Heart right ventricle (tissue), 16 donors: ENCODE measurements around the gene GNB1L. TPM values are rescaled to one million over a fixed set of nuclear protein-coding genes. Genes with fewer than 3 reads are reported as not detected.

Experiments used
- ATAC-seq, 8 donors: fragments of 200-7000 bp; cut with Tn5 transposase; one replicate each; pipeline ENCODE4 v1.9.1; 2020; ENCODE audit warnings: mild to moderate bottlenecking in 8 of 8, moderate library complexity in 8 of 8, moderate number of reproducible peaks in 1 of 8
- DNase-seq, 2 donors: peaks; one replicate each; pipeline ENCODE4 v3.0.0-alpha.2; 2020
- H3K27ac ChIP-seq, 10 donors: fragments of 200-600 bp; sonication (generic) in 2 of 10; one replicate each; pipeline versions ENCODE4 v1.5.0 to v1.8.0; 2020 to 2022; ENCODE audit warnings: mild to moderate bottlenecking in 3 of 10
- H3K27me3 ChIP-seq, 7 donors: fragments of 200-600 bp; one replicate each; pipeline ENCODE4 v1.8.0; 2021 to 2022; ENCODE audit warnings: mild to moderate bottlenecking in 2 of 7
- H3K36me3 ChIP-seq, 9 donors: fragments of 200-600 bp; sonication (generic) in 1 of 9; one replicate each; pipeline versions ENCODE4 v1.5.0 to v1.8.0; 2020 to 2022; ENCODE audit warnings: mild to moderate bottlenecking in 2 of 9
- H3K4me1 ChIP-seq, 9 donors: fragments of 200-600 bp; sonication (generic) in 1 of 9; one replicate each; pipeline versions ENCODE4 v1.5.0 to v1.8.0; 2020 to 2022; ENCODE audit warnings: mild to moderate bottlenecking in 4 of 9
- H3K4me3 ChIP-seq, 10 donors: fragments of 200-600 bp; sonication (generic) in 2 of 10; one replicate each; pipeline versions ENCODE4 v1.5.0 to v1.8.0; 2020 to 2022; ENCODE audit warnings: mild to moderate bottlenecking in 7 of 10, moderate library complexity in 2 of 10
- H3K9me3 ChIP-seq, 11 donors: fragments of 200-600 bp in 10 of 11; sonication (generic) in 2 of 11; one replicate each; pipeline versions ENCODE4 v1.5.0 to v1.8.0; 2013 to 2022; ENCODE audit warnings: mild to moderate bottlenecking in 2 of 11, control low read depth in 1 of 11, moderate library complexity in 1 of 11
- CTCF ChIP-seq, 9 donors: fragments of 200-600 bp; sonication (generic) in 2 of 9; IDR thresholded peaks; one replicate each; pipeline versions ENCODE4 v1.5.0 to v1.8.0; 2021 to 2022; ENCODE audit warnings: antibody characterized with exemption in 9 of 9, mild to moderate bottlenecking in 5 of 9, moderate library complexity in 1 of 9
- WGBS, 2 donors: extraction: QIAGEN DNeasy Blood & Tissue Kit; methylation state at CpG; one replicate each; pipeline ENCODE4 v1.1.7; 2013; ENCODE audit warnings: inconsistent platforms in 1 of 2; 5-methylcytosine and 5-hydroxymethylcytosine counted together
- intact Hi-C, 10 donors: fragments of 100-400 bp; cut with DNase I; formaldehyde crosslinking; loops; one replicate each; pipeline versions ENCODE4 v1.11.1 to v1.14.2; 2022
- polyA plus RNA-seq, 2 donors: library from polyadenylated mRNA; stranded (reverse); fragments of 200-250 nt; gene quantifications; one replicate each; pipeline ENCODE4 v1.2.3, GENCODE V29; 2013
- total RNA-seq, 10 donors: library from RNA; stranded (reverse); fragmentation: NEBNext Ultra II Directional in 3 of 10; extraction: Animal tissue kit (Norgen Biotek cat#: 25700) in 3 of 10; gene quantifications; one replicate each; pipeline versions ENCODE4 v1.2.1 to v1.2.4, GENCODE V29; 2021 to 2023
- donor health status: Arrhythmogenic right ventricular cardiomyopathy.
- donor health status: ischemic (EF 13 %, LVEDD 7.1; RV severe dilation, severe dysfunction).
- donor health status: healthy with polysubstance abuse.
- donor health status: DM: no; HTN: yes; CAD: no.
- donor health status: DM: no; HTN: no; CAD: no.
- donor health status: ischemic (EF 25% LVEDD 6.9; RV normal size, moderate dysfunction).
- donor health status: ischemic (EF 25% LVEDD 5.7; RV mildly dilated, moderate dysfunction).
- donor health status: healthy.
- donor health status: DM: yes; HTN: yes; CAD: no.
- donor health status: Ischemic cardiomyopathy.
- donor health status: ischemic (EF 35%, LVEDD 5.7; RV mildly dilated, moderate dysfunction).
- donor health status: nonischemic (EF 11% LVEDD 7.7; RV severe dilation, severe dysfunction).
- donor health status: DM: yes; HTN: yes; CAD: no.
- donor health status: PGD.
- donor health status: ischemic (EF 29% LVEDD 5.4; RV normal size, mild dysfunction).
- donor health status: nonischemic (EF 23%, LVEDD 6.1; RV moderate dilation, normal function).

Gene GNB1L
- total and polyA plus RNA-seq, 12 donors = 0.76 to 9.3 (median 1.9) TPM

GRCh38 chr22:19745155-19746101, 109.2 kb downstream of the GNB1L start:
- H3K4me3 ChIP-seq = no peak overlapping the region
- H3K4me1 ChIP-seq = peaks cover 5 to 21% (median 10%) of the 10 kb centered on the region in 9 donors
- intact Hi-C loops = no loop called here
- peak overlapping the region in 9 of 10 donors; percentile 6 to 74 (median 62) for H3K27ac ChIP-seq
- no peak for TF ChIP-seq CTCF (IDR thresholded peaks at IDR 0.05)
- peaks cover 0 to 3% (median 0%) of the 10 kb centered on the region in 7 donors for H3K27me3 ChIP-seq
- ATAC-seq = peak; percentile 80 to 95 (median 86)
- H3K9me3 ChIP-seq = no peaks in the 10 kb centered on the region
- WGBS, 2 donors = 36 to 49% methylated on average over 24 of the region's 24 CpGs
- H3K36me3 ChIP-seq = no peaks in the 10 kb centered on the region
- DNase-seq = peak; percentile 74 to 79

GRCh38 chr22:19744350-19745006, 110.2 kb downstream of the GNB1L start:
- intact Hi-C loops = no loop called here
- no peaks in the 10 kb centered on the region for H3K9me3 ChIP-seq
- DNase-seq = no peak
- peak in 1 of 8 donors; percentile 3 for ATAC-seq
- peak overlapping the region in 6 of 10 donors; percentile 29 to 74 (median 62) for H3K27ac ChIP-seq
- WGBS, 2 donors = 87 to 90% methylated on average over 13 of the region's 13 CpGs
- no peak overlapping the region for H3K4me3 ChIP-seq
- peaks cover 5 to 21% (median 10%) of the 10 kb centered on the region in 9 donors for H3K4me1 ChIP-seq
- H3K36me3 ChIP-seq = no peaks in the 10 kb centered on the region
- no peak for TF ChIP-seq CTCF (IDR thresholded peaks at IDR 0.05)
- H3K27me3 ChIP-seq = no peaks in the 10 kb centered on the region

GRCh38 chr22:19743651-19744050, 111.0 kb downstream of the GNB1L start:
- peaks cover 5 to 21% (median 10%) of the 10 kb centered on the region in 9 donors for H3K4me1 ChIP-seq
- ATAC-seq = no peak
- 97 to 98% methylated on average over 4 of the region's 4 CpGs for WGBS, 2 donors
- DNase-seq = no peak
- H3K4me3 ChIP-seq = no peak overlapping the region
- no peak for TF ChIP-seq CTCF (IDR thresholded peaks at IDR 0.05)
- H3K27me3 ChIP-seq = peaks cover 0 to 3% (median 0%) of the 10 kb centered on the region in 7 donors
- no peak overlapping the region for H3K27ac ChIP-seq
- H3K36me3 ChIP-seq = no peaks in the 10 kb centered on the region
- intact Hi-C loops = no loop called here
- H3K9me3 ChIP-seq = no peaks in the 10 kb centered on the region

GRCh38 chr22:19743081-19743480, 111.6 kb downstream of the GNB1L start:
- intact Hi-C loops = no loop called here

More at GRCh38 chr22:19743081-19743480, 111.6 kb downstream of the GNB1L start:
- Histone ChIP-seq H3K4me1 (peaks cover 5 to 21% (median 10%) of the 10 kb centered on the region in 9 donors), H3K27ac (no peak overlapping the region), H3K9me3 (no peaks in the 10 kb centered on the region), H3K4me3 (no peak overlapping the region), H3K27me3 (peaks cover 0 to 3% (median 0%) of the 10 kb centered on the region in 7 donors), H3K36me3 (no peaks in the 10 kb centered on the region)
- ATAC-seq (no peak), DNase-seq (no peak)
- WGBS, 2 donors = 95 to 97% methylated on average over 6 of the region's 6 CpGs
- no peak for TF ChIP-seq CTCF (IDR thresholded peaks at IDR 0.05)
